Neural cell (in vitro differentiated cells): ENCODE data around the gene TAF11L10. TPM values are rescaled to one million over a fixed set of nuclear protein-coding genes. Genes with fewer than 3 reads are reported as not detected.
"Not testable (repeated sequence)": the region's sequence is repeated elsewhere in the genome, so short reads cannot be mapped to it uniquely, and the experiment has no call there.

Source experiments
- H2AFZ ChIP-seq: fragments of 200-600, 300-800 bp; sonication (generic), shearing (Covaris generic); 2 replicates; pipeline ENCODE4 v1.6.0; 2014; ENCODE audit warnings: low read depth, mild to moderate bottlenecking, antibody characterized with exemption, low read length, moderate library complexity
- H3F3A ChIP-seq: fragments of 200-600 bp; shearing (Covaris generic); 2 replicates; pipeline ENCODE4 v1.6.1; 2016; ENCODE audit warnings: mild to moderate bottlenecking, moderate library complexity, mixed read lengths, antibody characterized with exemption, low read length; ENCODE audit not compliant: insufficient read depth, poor library complexity, severe bottlenecking
- H3K27ac ChIP-seq: fragments of 200-600, 300-800 bp; sonication (generic), shearing (Covaris generic); 2 replicates; pipeline ENCODE4 v1.5.1; 2014; ENCODE audit warnings: mild to moderate bottlenecking, low read length, moderate library complexity
- H3K27me3 ChIP-seq: fragments of 300-800, 200-600 bp; sonication (generic), shearing (Covaris generic); 2 replicates; pipeline ENCODE4 v1.6.0; 2014; ENCODE audit warnings: mild to moderate bottlenecking, low read depth, low read length, moderate library complexity; ENCODE audit not compliant: insufficient read depth
- H3K36me3 ChIP-seq: fragments of 300-800, 200-600 bp; sonication (generic), shearing (Covaris generic); 2 replicates; pipeline ENCODE4 v1.5.1; 2014; ENCODE audit warnings: mild to moderate bottlenecking, antibody characterized with exemption, low read length, moderate library complexity; ENCODE audit not compliant: insufficient read depth
- H3K4me2 ChIP-seq: fragments of 300-800, 200-600 bp; sonication (generic), shearing (Covaris generic); 2 replicates; pipeline ENCODE4 v1.6.0; 2014; ENCODE audit warnings: mild to moderate bottlenecking, low read length
- H3K4me3 ChIP-seq: fragments of 300-800, 200-600 bp; sonication (generic), shearing (Covaris generic); 2 replicates; pipeline ENCODE4 v1.5.1; 2014; ENCODE audit warnings: mild to moderate bottlenecking, low read length, moderate library complexity
- H3K79me2 ChIP-seq: fragments of 200-600 bp; shearing (Covaris generic); replicated peaks from 2 replicates; pipeline ENCODE4 v1.6.0; 2014; ENCODE audit warnings: mild to moderate bottlenecking, low read length, moderate library complexity; ENCODE audit not compliant: insufficient read depth
- H3K9ac ChIP-seq: fragments of 300-800, 200-600 bp; sonication (generic), shearing (Covaris generic); 2 replicates; pipeline ENCODE4 v1.6.1; 2016; ENCODE audit warnings: mild to moderate bottlenecking, low read length, mixed read lengths
- H3K9me2 ChIP-seq: fragments of 200-600 bp; shearing (Covaris generic); 2 replicates; pipeline ENCODE4 v1.6.1; 2016; ENCODE audit warnings: mild to moderate bottlenecking, low read length, mixed read lengths; ENCODE audit not compliant: insufficient read depth
- H3K9me3 ChIP-seq: fragments of 200-600, 300-800 bp; sonication (generic), shearing (Covaris generic); 2 replicates; pipeline ENCODE4 v1.6.1; 2016; ENCODE audit warnings: mild to moderate bottlenecking, mixed run types, low read length, moderate library complexity, mixed read lengths
- H4K20me1 ChIP-seq: fragments of 200-600 bp; shearing (Covaris generic); 2 replicates; pipeline ENCODE4 v1.6.1; 2016; ENCODE audit warnings: mild to moderate bottlenecking, mixed run types; ENCODE audit not compliant: insufficient read depth
- CTCF ChIP-seq: fragments of 450-650 bp; IDR thresholded peaks from 2 replicates; pipeline ENCODE4 v1.5.1; 2014; ENCODE audit warnings: antibody characterized with exemption, mild to moderate bottlenecking, moderate library complexity; ENCODE audit not compliant: poor library complexity, severe bottlenecking
- EP300 ChIP-seq: fragments of 450-650 bp; conservative IDR thresholded peaks from 2 replicates; pipeline ENCODE4 v1.6.1; 2014; ENCODE audit warnings: antibody characterized with exemption, mild to moderate bottlenecking, moderate library complexity; ENCODE audit not compliant: poor library complexity, severe bottlenecking
- RAD21 ChIP-seq: fragments of 450-650 bp; conservative IDR thresholded peaks from 2 replicates; pipeline ENCODE4 v1.6.1; 2014; ENCODE audit warnings: antibody characterized with exemption, mild to moderate bottlenecking, moderate library complexity
- REST ChIP-seq: IDR thresholded peaks from 2 replicates; pipeline ENCODE4 v1.6.1; 2012; ENCODE audit warnings: borderline replicate concordance
- SMC3 ChIP-seq: fragments of 450-650 bp; conservative IDR thresholded peaks from 2 replicates; pipeline ENCODE4 v1.6.1; 2014; ENCODE audit warnings: antibody characterized with exemption, mild to moderate bottlenecking, moderate library complexity; ENCODE audit not compliant: poor library complexity
- TAF1 ChIP-seq: IDR thresholded peaks from 2 replicates; pipeline ENCODE4 v1.6.1; 2012; ENCODE audit warnings: low read depth
- polyA minus RNA-seq: library from RNA; depleted of rRNA, polyadenylated mRNA; stranded (reverse); fragments of >200 nt; gene quantifications from 2 replicates; pipeline ENCODE4 v1.2.3, GENCODE V29; 2014
- polyA plus RNA-seq: library from polyadenylated mRNA; depleted of rRNA; stranded (reverse); fragments of >200 nt; gene quantifications from 2 replicates; pipeline ENCODE4 v1.2.3, GENCODE V29; 2014

Gene TAF11L10
- not detected in 2 replicates for polyA plus RNA-seq
- polyA minus RNA-seq, result not detected in 2 replicates

GRCh38 chr5:17597728-17598127, at the start of gene TAF11L10:
TAF11L10 (minus strand) TSS chr5:17597828.
- not testable (repeated sequence) for H3K79me2 ChIP-seq, H3K36me3 ChIP-seq, H3F3A ChIP-seq, H3K9me2 ChIP-seq, H3K9ac ChIP-seq, H3K4me3 ChIP-seq, H2AFZ ChIP-seq, H3K4me2 ChIP-seq, H3K27ac ChIP-seq, H3K9me3 ChIP-seq, H3K27me3 ChIP-seq, H4K20me1 ChIP-seq

- Histone ChIP-seq H3K27ac (no peak within 1 kb of the TSS), H3F3A (no peaks in the 10 kb centered on the region), H3K4me3 (no peak within 1 kb of the TSS), H4K20me1 (no peaks in the 10 kb centered on the region), H3K27me3 (no peaks in the 10 kb centered on the region), H2AFZ (no peak within 1 kb of the TSS), H3K4me2 (no peak within 1 kb of the TSS), H3K9ac (no peak within 1 kb of the TSS), H3K9me2 (no peaks in the 10 kb centered on the region), H3K79me2 (no peaks in the 10 kb centered on the region), H3K9me3 (no peaks in the 10 kb centered on the region), H3K36me3 (no peaks in the 10 kb centered on the region)
- TF ChIP-seq REST (no peak), CTCF (no peak), RAD21 (no peak), SMC3 (no peak), TAF1 (no peak), EP300 (no peak)
These were observed 36.5 kb upstream of the TAF11L10 start, which contains the start of gene TAF11L14 for GRCh38 chr5:17634160-17634559. TAF11L14 (plus strand) TSS chr5:17634460.

GRCh38 chr5:17631788-17632187, 34.2 kb upstream of the TAF11L10 start, which contains the start of gene TAF11L13:
TAF11L13 (plus strand) TSS chr5:17632088.
- not testable (repeated sequence) for H4K20me1 ChIP-seq, H3F3A ChIP-seq, H3K4me2 ChIP-seq, H3K9ac ChIP-seq, H3K9me3 ChIP-seq, H3K79me2 ChIP-seq, H3K27ac ChIP-seq, H3K9me2 ChIP-seq, H3K4me3 ChIP-seq, H3K36me3 ChIP-seq, H3K27me3 ChIP-seq, H2AFZ ChIP-seq
